ENCODE measurements around the gene CCP110.
A peak's percentile ranks its signal among the peaks of the same experiment; 100 is the strongest.

- TF ChIP-seq, protein P1, sequence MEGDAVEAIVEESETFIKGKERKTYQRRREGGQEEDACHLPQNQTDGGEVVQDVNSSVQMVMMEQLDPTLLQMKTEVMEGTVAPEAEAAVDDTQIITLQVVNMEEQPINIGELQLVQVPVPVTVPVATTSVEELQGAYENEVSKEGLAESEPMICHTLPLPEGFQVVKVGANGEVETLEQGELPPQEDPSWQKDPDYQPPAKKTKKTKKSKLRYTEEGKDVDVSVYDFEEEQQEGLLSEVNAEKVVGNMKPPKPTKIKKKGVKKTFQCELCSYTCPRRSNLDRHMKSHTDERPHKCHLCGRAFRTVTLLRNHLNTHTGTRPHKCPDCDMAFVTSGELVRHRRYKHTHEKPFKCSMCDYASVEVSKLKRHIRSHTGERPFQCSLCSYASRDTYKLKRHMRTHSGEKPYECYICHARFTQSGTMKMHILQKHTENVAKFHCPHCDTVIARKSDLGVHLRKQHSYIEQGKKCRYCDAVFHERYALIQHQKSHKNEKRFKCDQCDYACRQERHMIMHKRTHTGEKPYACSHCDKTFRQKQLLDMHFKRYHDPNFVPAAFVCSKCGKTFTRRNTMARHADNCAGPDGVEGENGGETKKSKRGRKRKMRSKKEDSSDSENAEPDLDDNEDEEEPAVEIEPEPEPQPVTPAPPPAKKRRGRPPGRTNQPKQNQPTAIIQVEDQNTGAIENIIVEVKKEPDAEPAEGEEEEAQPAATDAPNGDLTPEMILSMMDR (IDR thresholded peaks at IDR 0.05): peak; percentile 87
- TF ChIP-seq EZH2phosphoT487 (IDR thresholded peaks at IDR 0.05) (no peak), EZH2 (IDR thresholded peaks at IDR 0.05) (no peak)
Measured at GRCh38 chr16:19559242-19559910, 35.6 kb downstream of the CCP110 start.
